ENCODE measurements around the gene C2CD5.

C2CD5 gene

GRCh38 chr12:22545255-22545654, 913 bp upstream of the C2CD5 start:
- Histone ChIP-seq H3K4me3 (ENCODE audit: insufficient read depth, low read length, poor library complexity, severe bottlenecking) (no peak overlapping the region), H3K9me2 (replicated peaks; ENCODE audit: insufficient read depth, low read length) (no peaks in the 10 kb centered on the region), H3F3A (ENCODE audit: insufficient read depth) (0 out of 2 replicates have a peak, but pooled peaks cover 6% of the 10 kb centered on the region), H3K27me3 (ENCODE audit: low read length) (no peaks in the 10 kb centered on the region), H2AFZ (ENCODE audit: low read depth, low read length, severe bottlenecking) (no peak overlapping the region), H3K79me2 (ENCODE audit: insufficient read depth, low read length) (peaks cover 19% of the 10 kb centered on the region; the same call in 1 of the 2 replicates), H3K27ac (ENCODE audit: low read depth, low read length) (no peak overlapping the region), H4K20me1 (ENCODE audit: low read depth, low read length) (no peaks in the 10 kb centered on the region), H3K9me3 (ENCODE audit: insufficient read depth, low read length) (no peaks in the 10 kb centered on the region), H3K36me3 (ENCODE audit: low read length) (no peaks in the 10 kb centered on the region; the same call in 1 of the 2 replicates), H3K9ac (ENCODE audit: low read length) (no peak overlapping the region), H3K4me2 (ENCODE audit: low read depth, low read length, poor library complexity, severe bottlenecking) (peak overlapping the region; percentile 80)
- TF ChIP-seq CTCF (IDR thresholded peaks at IDR 0.05; ENCODE audit: insufficient read depth, low read length, poor library complexity, severe bottlenecking) (no peak), EZH2phosphoT487 (conservative IDR thresholded peaks at IDR 0.05; ENCODE audit: low read length) (no peak)

- TF ChIP-seq EZH2phosphoT487 (conservative IDR thresholded peaks at IDR 0.05; ENCODE audit: low read length) = no peak
- TF ChIP-seq CTCF (IDR thresholded peaks at IDR 0.05; ENCODE audit: insufficient read depth, low read length, poor library complexity, severe bottlenecking) = no peak
- Histone ChIP-seq H3K27ac (ENCODE audit: low read depth, low read length) (peak overlapping the region; percentile 60), H3K4me3 (ENCODE audit: insufficient read depth, low read length, poor library complexity, severe bottlenecking) (peak overlapping the region; percentile 89), H3K27me3 (ENCODE audit: low read length) (no peaks in the 10 kb centered on the region), H3K9ac (ENCODE audit: low read length) (peak overlapping the region; percentile 90), H3K79me2 (ENCODE audit: insufficient read depth, low read length) (peaks cover 25% of the 10 kb centered on the region; the same call in 1 of the 2 replicates), H4K20me1 (ENCODE audit: low read depth, low read length) (peaks cover 3% of the 10 kb centered on the region; the same call in 1 of the 2 replicates), H3K36me3 (ENCODE audit: low read length) (no peaks in the 10 kb centered on the region; the same call in 1 of the 2 replicates), H3K9me2 (replicated peaks; ENCODE audit: insufficient read depth, low read length) (no peaks in the 10 kb centered on the region), H2AFZ (ENCODE audit: low read depth, low read length, severe bottlenecking) (peak overlapping the region; percentile 98), H3F3A (ENCODE audit: insufficient read depth) (0 out of 2 replicates have a peak, but pooled peaks cover 6% of the 10 kb centered on the region), H3K4me2 (ENCODE audit: low read depth, low read length, poor library complexity, severe bottlenecking) (peak overlapping the region; percentile 80), H3K9me3 (ENCODE audit: insufficient read depth, low read length) (no peaks in the 10 kb centered on the region)
These were observed 900 bp downstream of the C2CD5 start for GRCh38 chr12:22543246-22544037.

- TF ChIP-seq EZH2phosphoT487 (conservative IDR thresholded peaks at IDR 0.05; ENCODE audit: low read length) (no peak), CTCF (IDR thresholded peaks at IDR 0.05; ENCODE audit: insufficient read depth, low read length, poor library complexity, severe bottlenecking) (no peak)
- no peak overlapping the region for H3K4me2 ChIP-seq (ENCODE audit: low read depth, low read length, poor library complexity, severe bottlenecking)
- H3K27me3 ChIP-seq (ENCODE audit: low read length) = no peaks in the 10 kb centered on the region
- 0 out of 2 replicates have a peak, but pooled peaks cover 6% of the 10 kb centered on the region for H3F3A ChIP-seq (ENCODE audit: insufficient read depth)
- no peaks in the 10 kb centered on the region for H3K9me3 ChIP-seq (ENCODE audit: insufficient read depth, low read length)
- H3K79me2 ChIP-seq (ENCODE audit: insufficient read depth, low read length) = peaks cover 28% of the 10 kb centered on the region; the same call in 1 of the 2 replicates
- no peak overlapping the region for H3K4me3 ChIP-seq (ENCODE audit: insufficient read depth, low read length, poor library complexity, severe bottlenecking)
- H3K9ac ChIP-seq (ENCODE audit: low read length) = no peak overlapping the region
- no peaks in the 10 kb centered on the region for H3K9me2 ChIP-seq (replicated peaks; ENCODE audit: insufficient read depth, low read length)
- no peak overlapping the region for H2AFZ ChIP-seq (ENCODE audit: low read depth, low read length, severe bottlenecking)
- H4K20me1 ChIP-seq (ENCODE audit: low read depth, low read length) = peaks cover 5% of the 10 kb centered on the region; the same call in 1 of the 2 replicates
- no peak overlapping the region for H3K27ac ChIP-seq (ENCODE audit: low read depth, low read length)
- H3K36me3 ChIP-seq (ENCODE audit: low read length) = no peaks in the 10 kb centered on the region; the same call in 1 of the 2 replicates
These were observed 2.7 kb downstream of the C2CD5 start for GRCh38 chr12:22541496-22542155.

Measured in SU-DHL-6 (cell line).